SIG-M5 (cell line): ENCODE data around the gene G6PC1.
"Not testable (repeated sequence)": the region's sequence is repeated elsewhere in the genome, so short reads cannot be mapped to it uniquely, and the experiment has no call there.

ENCODE experiments used
- DNase-seq: peaks from one replicate; lab custom pipeline; 2025; lab: John Stamatoyannopoulos, UW

Gene G6PC1

DNA sequence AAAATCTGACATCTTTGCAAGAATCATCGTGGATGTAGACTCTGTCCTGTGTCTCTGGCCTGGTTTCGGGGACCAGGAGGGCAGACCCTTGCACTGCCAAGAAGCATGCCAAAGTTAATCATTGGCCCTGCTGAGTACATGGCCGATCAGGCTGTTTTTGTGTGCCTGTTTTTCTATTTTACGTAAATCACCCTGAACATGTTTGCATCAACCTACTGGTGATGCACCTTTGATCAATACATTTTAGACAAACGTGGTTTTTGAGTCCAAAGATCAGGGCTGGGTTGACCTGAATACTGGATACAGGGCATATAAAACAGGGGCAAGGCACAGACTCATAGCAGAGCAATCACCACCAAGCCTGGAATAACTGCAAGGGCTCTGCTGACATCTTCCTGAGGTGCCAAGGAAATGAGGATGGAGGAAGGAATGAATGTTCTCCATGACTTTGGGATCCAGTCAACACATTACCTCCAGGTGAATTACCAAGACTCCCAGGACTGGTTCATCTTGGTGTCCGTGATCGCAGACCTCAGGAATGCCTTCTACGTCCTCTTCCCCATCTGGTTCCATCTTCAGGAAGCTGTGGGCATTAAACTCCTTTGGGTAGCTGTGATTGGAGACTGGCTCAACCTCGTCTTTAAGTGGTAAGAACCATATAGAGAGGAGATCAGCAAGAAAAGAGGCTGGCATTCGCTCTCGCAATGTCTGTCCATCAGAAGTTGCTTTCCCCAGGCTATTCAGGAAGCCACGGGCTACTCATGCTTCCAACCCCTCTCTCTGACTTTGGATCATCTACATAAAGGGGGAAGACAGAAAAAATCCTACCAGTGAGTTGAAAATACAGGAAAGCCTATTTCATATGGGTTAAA is at the start of gene G6PC1:
TSS of gene G6PC1 (plus strand) at position 340 of the 872 bp plus-strand sequence. CDS start at position 418, 78 bp downstream.
- no peak for DNase-seq

DNA sequence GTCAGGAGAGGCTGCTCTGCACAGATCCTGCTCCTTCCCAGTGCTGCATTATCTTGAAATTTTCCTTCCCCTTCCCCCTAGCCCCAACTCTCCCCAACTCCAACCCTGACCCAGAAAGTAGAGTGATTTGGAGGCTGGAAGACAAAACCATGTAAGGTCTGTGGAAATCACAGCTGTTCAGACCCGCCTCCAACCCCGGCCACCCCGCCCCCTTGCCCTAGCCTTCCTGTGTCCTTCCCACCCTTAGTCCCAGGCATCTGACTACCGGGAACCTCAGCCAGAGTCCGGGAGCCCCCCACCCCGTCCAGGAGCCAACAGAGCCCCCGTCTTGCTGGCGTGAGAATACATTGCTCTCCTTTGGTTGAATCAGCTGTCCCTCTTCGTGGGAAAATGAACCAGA is 49.6 kb upstream of the G6PC1 start, which contains the start of gene AOC3:
TSS of gene AOC3 (plus strand) at position 246 of the 400 bp plus-strand sequence. CDS start at position 391, 145 bp downstream.
- no peak for DNase-seq

DNA sequence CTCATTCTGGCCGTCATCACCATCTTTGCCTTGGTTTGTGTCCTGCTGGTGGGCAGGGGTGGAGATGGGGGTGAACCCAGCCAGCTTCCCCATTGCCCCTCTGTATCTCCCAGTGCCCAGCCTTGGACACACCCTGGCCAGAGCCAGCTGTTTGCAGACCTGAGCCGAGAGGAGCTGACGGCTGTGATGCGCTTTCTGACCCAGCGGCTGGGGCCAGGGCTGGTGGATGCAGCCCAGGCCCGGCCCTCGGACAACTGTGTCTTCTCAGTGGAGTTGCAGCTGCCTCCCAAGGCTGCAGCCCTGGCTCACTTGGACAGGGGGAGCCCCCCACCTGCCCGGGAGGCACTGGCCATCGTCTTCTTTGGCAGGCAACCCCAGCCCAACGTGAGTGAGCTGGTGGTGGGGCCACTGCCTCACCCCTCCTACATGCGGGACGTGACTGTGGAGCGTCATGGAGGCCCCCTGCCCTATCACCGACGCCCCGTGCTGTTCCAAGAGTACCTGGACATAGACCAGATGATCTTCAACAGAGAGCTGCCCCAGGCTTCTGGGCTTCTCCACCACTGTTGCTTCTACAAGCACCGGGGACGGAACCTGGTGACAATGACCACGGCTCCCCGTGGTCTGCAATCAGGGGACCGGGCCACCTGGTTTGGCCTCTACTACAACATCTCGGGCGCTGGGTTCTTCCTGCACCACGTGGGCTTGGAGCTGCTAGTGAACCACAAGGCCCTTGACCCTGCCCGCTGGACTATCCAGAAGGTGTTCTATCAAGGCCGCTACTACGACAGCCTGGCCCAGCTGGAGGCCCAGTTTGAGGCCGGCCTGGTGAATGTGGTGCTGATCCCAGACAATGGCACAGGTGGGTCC is 49.0 kb upstream of the G6PC1 start:
- not testable (repeated sequence) for DNase-seq

DNA sequence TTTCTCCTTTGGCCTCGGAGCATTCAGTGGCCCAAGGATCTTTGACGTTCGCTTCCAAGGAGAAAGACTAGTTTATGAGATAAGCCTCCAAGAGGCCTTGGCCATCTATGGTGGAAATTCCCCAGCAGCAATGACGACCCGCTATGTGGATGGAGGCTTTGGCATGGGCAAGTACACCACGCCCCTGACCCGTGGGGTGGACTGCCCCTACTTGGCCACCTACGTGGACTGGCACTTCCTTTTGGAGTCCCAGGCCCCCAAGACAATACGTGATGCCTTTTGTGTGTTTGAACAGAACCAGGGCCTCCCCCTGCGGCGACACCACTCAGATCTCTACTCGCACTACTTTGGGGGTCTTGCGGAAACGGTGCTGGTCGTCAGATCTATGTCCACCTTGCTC is 48.2 kb upstream of the G6PC1 start:
- no peak for DNase-seq

DNA sequence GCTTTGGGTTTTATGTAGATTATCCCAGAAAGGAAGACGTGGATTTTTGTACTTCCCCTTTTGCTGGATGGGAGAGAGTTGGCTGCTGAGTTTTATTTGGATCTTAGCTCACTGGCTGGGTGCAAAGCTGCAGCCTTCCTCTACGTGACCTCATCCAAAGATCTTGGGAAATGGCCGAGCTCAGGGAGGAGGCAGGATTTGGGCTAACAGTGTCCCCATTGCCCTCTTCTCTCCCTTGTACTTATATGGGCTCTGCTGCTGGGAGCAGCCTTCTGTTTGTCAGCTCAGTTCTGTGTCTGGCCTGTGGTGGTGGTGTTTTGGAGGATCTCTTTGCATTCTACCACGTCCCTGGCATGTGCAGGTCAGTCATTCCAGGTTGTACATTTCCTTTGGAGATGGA is 47.6 kb upstream of the G6PC1 start:
- no peak for DNase-seq

DNA sequence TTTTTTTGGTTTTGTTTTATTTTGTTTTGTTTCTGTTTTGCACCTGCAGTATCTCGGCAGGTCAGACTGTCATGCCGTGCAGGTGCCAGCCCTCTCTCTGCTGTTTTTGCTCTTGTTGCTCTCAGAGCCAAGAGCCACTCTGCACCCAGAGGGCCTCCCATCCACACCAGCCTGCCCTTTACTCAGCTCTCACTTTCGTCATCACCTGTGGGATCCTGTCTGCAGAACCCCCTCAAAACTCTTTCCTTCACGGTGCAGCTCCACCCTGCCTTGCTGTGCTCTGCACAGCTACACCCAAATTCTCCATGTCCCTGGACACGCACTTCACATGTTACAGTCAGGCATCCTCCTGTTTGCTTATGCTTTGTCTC is 47.0 kb upstream of the G6PC1 start:
- no peak for DNase-seq

DNA sequence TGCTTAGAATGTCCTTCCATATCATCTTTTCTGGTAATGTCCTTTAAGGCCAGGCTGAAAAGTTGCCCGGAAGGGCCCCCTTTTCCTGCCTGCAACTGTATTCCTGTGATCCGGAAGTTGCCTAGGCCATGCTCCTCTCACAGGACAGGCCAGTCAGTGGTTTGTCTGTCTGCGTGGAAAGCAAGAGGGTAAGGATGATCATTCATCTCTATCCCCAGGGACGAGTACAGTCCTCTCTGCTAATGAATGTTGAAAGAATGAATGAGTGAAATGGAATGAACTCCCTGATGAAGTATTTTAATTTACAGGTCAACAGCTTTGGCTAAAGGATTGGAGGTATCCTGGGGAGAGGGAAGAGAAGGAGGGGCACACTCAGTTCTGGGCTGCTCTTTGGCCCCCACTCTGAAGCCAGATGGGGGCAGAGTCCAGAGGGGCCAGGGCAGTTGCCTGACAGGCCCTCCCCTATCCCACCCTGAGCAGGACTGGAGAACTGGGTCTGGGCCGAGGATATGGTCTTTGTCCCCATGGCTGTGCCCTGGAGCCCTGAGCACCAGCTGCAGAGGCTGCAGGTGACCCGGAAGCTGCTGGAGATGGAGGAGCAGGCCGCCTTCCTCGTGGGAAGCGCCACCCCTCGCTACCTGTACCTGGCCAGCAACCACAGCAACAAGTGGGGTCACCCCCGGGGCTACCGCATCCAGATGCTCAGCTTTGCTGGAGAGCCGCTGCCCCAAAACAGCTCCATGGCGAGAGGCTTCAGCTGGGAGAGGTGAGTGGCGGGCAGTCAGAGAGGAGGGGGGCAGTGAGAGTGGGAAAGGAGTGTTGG is 46.4 kb upstream of the G6PC1 start:
- DNase-seq, result no peak

DNA sequence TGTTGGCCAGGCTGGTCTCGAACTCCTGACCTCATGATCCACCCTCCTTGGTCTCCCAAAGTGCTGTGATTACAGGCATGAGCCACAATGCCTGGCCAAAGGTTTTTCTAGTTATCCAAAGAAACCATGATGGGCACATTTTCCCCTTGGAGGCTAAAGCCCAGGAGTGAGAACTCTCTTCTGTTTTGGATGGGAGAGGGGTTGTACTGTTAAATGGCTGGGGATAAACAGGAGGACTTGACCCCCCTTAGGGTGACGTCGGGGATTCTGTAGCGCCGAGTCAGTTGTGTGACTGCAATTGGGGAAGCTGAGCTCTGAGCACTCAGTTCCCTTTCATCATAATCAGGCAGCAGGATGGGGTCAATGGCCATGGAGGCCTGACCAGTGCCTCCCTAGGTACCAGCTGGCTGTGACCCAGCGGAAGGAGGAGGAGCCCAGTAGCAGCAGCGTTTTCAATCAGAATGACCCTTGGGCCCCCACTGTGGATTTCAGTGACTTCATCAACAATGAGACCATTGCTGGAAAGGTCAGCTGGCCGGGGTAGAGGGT is 45.5 kb upstream of the G6PC1 start:
- no peak for DNase-seq

DNA sequence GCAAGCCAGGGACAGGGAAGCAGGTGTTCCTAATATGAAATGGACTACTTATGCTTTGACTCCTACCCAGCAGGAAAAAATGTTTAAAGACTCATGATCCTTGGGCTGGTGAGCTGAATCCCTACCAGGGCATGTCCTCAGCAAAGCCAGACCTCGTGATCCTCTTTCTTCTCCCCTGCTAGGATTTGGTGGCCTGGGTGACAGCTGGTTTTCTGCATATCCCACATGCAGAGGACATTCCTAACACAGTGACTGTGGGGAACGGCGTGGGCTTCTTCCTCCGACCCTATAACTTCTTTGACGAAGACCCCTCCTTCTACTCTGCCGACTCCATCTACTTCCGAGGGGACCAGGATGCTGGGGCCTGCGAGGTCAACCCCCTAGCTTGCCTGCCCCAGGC is 44.5 kb upstream of the G6PC1 start:
- not testable (repeated sequence) for DNase-seq

DNA sequence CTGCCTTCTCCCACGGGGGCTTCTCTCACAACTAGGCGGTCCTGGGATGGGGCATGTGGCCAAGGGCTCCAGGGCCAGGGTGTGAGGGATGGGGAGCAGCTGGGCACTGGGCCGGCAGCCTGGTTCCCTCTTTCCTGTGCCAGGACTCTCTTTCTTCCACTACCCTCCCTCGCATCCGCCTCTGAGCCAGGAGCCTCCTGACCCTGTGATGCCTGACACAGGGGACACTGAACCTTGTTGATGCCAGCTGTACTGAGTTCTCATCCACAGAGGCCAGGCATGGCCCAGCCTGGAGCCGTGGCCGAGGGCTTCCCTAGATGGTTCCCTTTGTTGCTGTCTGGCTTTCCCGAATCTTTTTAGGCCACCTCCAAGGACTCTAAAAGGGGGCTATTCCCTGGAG is 44.1 kb upstream of the G6PC1 start:
- not testable (repeated sequence) for DNase-seq

DNA sequence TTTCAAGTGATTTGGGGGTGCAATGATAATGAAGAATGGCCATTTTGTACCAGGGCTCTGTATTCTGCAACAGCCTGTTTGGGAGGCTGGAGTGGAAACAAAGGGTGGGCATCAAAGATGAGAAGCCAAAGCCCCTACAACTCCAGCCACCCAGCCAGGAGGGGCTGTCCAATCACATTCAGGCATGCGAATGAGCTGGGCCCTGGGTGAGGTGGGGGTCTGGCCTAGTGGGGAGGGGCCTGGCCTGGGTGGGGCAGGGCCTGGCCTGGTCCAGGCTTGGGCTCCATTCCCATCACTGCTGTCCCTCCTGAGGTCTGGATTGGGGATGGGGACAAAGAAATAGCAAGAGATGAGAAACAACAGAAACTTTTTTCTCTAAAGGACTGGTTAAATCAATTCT is 43.2 kb upstream of the G6PC1 start:
- DNase-seq, result no peak

DNA sequence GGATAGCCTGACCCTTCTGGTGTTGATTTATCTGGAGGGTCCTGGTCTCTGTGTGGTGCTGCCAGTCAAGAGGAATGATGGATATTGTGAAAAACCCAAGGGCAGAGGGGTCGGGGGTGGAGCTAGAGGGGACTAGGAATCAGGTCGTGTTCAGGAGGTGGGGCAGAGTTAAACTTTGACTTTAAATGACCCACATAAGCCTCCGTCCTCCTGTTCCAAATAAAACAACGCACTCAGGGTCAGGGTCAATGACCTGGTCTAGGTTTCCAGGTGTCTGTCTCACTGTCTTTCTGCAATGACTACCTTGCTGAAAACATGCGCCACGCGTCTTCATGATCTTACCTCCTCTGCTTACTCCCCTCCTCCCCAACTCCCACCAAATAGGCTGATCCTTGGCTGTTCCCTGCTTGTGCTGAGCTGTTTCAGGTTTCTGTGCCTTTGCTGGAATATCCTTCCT is 34.9 kb upstream of the G6PC1 start:
- no peak for DNase-seq

DNA sequence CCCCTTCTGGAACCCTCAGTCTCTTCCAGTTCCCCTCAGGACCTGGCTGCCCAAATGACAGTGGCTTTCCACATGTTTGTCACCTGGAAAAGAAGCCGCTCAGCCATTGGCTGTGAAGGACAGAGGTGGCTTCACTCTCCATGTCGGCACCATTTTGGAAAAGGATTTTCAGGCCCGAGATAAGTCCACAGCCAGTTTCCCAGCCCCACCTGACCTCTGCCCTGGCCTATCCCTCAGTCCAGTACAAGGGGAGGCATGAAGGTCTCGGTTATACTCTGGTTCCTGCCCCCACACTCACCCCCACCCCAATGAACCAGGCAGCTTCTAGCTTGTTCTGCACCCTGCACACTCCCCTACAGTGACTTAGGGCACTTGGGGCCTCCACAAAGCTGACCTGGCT is 34.4 kb upstream of the G6PC1 start:
- no peak for DNase-seq

DNA sequence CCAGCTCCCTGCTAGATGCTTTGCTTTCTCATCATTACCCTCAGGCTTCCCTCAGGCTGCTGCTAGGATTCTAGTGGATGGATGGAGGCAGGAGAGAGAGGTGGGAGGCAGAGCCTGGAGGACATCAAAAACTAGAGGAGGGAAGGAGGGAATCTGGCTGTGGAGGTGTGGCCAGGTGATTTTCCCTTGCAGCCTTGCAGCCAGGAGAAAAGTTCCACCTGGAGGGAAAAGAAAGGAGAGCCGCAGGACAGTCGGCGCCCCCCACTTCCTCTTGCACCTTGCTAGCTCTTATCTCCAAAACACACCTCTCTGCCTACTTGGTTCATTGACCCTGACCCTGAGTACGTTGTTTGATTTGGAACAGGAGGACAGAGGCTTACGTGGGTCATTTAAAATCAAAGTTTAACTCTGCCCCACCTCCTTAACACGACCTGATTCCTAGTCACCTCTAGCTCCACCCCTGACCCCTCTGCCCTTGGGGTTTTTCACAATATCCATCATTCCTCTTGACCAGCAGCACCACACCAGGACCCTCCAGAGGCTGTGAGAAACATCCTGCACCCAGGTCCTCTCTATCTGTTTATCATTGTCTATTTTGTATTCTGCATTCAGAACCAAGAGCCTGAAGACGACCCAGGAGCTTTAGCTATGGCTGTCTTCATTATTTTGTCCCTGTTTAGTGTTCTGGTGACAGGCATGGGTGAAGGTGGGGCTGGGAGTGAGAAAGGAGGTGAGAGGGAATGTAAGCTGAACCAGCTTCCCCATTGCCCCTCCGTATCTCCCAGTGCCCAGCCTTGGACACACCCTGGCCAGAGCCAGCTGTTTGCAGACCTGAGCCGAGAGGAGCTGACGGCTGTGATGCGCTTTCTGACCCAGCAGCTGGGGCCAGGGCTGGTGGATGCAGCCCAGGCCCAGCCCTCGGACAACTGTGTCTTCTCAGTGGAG is 33.7 kb upstream of the G6PC1 start:
- DNase-seq, result no peak

DNA sequence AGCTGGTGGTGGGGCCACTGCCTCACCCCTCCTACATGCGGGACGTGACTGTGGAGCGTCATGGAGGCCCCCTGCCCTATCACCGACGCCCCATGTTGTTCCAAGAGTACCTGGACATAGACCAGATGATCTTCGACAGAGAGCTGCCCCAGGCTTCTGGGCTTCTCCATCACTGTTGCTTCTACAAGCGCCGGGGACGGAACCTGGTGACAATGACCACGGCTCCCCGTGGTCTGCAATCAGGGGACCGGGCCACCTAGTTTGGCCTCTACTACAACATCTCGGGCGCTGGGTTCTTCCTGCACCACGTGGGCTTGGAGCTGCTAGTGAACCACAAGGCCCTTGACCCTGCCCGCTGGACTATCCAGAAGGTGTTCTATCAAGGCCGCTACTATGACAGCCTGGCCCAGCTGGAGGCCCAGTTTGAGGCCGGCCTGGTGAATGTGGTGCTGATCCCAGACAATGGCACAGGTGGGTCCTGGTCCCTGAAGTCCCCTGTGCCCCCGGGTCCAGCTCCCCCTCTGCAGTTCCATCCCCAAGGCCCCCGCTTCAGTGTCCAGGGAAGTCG is 32.8 kb upstream of the G6PC1 start:
- not testable (repeated sequence) for DNase-seq

DNA sequence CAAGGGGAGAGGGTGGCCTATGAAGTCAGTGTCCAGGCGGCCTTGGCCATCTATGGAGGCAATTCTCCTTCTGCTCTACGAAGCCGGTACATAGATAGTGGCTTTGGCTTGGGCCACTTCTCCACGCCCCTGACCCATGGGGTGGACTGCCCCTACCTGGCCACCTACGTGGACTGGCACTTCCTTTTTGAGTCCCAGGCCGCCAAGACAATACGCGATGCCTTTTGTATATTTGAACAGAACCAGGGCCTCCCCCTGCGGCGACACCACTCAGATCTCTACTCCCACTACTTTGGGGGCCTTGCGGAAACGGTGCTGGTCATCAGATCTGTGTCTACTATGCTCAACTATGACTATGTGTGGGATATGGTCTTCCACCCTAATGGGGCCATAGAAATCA is 32.3 kb upstream of the G6PC1 start:
- DNase-seq, result no peak

DNA sequence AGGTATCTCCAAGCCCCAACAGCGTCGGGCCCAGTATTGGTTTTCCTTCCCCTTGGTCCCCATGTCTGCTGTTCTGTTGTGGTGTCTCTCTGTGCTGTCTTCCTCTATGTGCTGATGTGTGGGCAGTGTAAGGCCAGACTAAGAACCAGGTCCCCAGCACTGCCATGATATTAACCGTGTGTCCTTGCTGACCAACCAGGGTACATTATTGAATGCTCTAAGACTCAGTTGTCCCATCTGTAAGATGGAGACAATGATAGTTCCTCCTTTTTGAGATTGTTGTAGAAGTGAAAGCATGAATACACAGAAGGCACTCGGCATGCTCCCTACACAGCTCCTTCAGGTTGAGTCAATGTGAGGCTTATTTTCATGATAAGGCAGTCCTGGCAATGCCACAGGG is 29.0 kb upstream of the G6PC1 start:
- DNase-seq, result no peak

DNA sequence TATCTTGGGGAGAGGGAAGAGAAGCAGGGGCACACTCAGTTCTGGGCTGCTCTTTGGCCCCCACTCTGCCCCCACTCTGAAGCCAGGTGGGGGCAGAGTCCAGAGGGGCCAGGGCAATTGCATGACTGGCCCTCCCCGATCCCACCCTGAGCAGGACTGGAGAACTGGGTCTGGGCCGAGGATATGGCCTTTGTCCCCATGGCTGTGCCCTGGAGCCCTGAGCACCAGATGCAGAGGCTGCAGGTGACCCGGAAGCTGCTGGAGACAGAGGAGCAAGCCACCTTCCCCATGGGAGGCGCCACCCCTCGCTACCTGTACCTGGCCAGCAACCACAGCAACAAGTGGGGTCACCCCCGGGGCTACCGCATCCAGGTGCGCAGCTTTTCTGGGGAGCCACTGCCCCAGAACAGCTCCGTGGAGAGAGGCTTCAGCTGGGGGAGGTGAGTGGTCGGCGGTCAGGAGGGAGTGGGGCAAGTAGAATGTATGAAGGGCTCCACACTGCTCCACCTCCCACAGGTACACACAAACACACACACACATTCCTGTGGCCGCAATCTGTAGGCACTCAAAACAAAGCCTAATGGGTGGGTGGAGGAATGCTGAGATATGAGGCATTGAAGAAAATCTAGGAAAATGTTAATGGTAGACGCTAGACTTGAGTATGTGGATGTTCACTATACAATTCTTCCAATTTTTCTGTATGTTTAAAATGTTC is 28.2 kb upstream of the G6PC1 start:
- no peak for DNase-seq

DNA sequence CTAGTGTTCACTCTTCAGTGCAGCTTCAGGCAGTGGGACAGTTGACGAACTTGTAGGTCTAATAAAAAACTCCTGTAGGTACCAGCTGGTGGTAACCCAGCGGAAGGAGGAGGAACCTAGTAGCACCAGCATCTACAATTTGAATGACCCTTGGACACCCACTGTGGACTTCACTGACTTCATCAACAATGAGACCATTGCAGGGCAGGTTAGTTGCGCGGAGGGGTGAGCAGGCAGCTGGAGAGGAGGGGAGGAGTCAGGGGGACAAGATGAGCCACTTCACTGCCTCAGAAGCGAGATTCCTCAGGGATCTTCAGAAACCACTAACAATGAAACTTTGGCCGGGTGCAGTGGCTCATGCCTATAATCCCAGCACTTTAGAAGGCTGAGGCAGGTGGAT is 27.3 kb upstream of the G6PC1 start:
- no peak for DNase-seq
